ENCODE data around the gene SCAMP5.

The SCAMP5 gene

DNA sequence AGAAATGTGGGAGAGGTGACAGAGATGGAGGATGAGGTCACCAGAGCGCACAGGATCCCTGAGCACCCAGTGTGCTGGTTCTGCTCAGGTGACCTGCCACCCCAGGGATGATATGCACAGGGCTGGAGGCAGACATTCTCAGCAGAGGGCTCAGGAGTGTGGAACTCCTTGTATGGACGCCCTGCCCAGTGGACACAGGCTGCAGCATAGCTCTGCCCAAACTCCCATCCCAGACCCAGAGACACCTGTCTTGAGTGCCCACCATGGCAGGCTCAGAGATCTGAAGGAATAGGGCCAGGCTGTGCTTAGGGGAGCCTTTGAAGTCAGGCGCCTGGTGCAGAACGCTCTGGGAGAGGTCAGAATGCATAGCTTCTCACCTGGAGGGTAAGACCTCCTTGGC lies 75.3 kb downstream of the SCAMP5 start:
- TF ChIP-seq GATA2 (IDR thresholded peaks at IDR 0.05; ENCODE audit: low read depth, low read length), result no peak
